Measurements from ENCODE around the gene INAFM2. TPM values are rescaled to one million over a fixed set of nuclear protein-coding genes. Genes with fewer than 3 reads are reported as not detected.

INAFM2 gene
- total RNA-seq, 3 donors from 2014 or later: 15.6 to 120 (median 21.1) TPM

- Histone ChIP-seq H3K36me3 (ENCODE audit: low read depth) (no peaks in the 10 kb centered on the region), H3K9me3 (no peaks in the 10 kb centered on the region), H3K4me1 (ENCODE audit: low read depth) (peaks cover 82% of the 10 kb centered on the region), H3K4me3 (no peak overlapping the region)
- no peak for ATAC-seq
- no peak for DNase-seq
- intact Hi-C loops (cut with DNase I, micrococcal nuclease): no loop called here
- TF ChIP-seq, protein P1, sequence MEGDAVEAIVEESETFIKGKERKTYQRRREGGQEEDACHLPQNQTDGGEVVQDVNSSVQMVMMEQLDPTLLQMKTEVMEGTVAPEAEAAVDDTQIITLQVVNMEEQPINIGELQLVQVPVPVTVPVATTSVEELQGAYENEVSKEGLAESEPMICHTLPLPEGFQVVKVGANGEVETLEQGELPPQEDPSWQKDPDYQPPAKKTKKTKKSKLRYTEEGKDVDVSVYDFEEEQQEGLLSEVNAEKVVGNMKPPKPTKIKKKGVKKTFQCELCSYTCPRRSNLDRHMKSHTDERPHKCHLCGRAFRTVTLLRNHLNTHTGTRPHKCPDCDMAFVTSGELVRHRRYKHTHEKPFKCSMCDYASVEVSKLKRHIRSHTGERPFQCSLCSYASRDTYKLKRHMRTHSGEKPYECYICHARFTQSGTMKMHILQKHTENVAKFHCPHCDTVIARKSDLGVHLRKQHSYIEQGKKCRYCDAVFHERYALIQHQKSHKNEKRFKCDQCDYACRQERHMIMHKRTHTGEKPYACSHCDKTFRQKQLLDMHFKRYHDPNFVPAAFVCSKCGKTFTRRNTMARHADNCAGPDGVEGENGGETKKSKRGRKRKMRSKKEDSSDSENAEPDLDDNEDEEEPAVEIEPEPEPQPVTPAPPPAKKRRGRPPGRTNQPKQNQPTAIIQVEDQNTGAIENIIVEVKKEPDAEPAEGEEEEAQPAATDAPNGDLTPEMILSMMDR (IDR thresholded peaks at IDR 0.05): no peak
These were observed 20.7 kb downstream of the INAFM2 start for GRCh38 chr15:40344217-40344616.

DNA sequence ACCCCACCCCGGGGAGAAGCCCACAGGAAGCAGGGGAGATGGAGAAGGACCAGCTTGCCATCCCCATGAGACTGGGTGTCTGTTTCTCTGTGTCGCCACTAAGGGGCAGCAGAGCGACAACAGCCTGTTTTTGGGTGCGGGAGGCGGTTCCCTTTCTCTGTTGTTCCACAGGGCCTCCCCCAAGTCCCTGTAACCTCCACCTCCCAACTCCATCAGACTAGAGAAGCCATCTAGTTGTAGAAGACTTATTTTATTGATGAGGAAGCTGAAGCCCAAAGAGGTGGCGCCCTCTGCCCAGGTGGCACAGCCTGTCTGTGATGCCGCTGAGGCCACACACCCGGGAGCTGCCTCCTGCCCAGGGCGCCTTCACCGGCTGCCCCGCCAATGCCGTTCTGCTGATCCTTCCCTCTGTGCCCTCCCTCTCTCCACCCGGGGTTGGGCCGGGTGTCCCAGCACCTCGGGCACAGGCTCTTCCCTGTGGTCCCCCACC is 21.2 kb downstream of the INAFM2 start:
- intact Hi-C loops (cut with DNase I, micrococcal nuclease): no loop called here

DNA sequence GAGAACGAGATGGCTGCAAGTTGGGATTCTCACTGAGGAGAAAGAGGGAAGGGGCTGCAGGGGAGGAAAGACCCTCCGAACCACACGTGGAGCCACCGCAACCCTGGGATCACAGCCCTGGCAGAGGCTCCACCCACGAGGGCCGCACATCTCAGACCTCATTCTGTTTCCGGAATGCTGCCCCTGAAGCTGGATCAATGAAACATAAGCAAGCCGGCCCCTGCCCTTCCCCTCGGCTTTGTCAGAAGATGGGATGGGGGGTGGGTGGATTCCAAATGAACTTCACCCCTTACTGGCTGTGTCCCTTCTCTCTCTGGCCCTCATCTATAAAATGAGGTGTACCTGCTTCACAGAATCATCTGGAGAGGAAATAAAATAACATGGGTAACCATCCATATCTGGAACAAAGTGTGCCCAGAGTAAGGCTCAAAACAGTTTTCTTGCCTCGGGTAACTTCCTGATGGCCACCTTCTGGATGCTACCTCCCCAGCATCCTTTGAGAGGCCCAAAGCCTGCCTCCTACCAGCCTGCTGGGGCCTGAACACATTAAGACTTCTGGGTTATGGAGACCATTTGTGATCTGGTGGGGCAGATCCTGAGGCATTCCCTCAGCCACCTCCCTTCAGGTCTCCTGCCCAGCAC is 21.9 kb downstream of the INAFM2 start:
- peaks cover 72% of the 10 kb centered on the region for H3K4me1 ChIP-seq (ENCODE audit: low read depth)
- no peaks in the 10 kb centered on the region for H3K36me3 ChIP-seq (ENCODE audit: low read depth)
- no peaks in the 10 kb centered on the region for H3K9me3 ChIP-seq
- intact Hi-C loops (cut with DNase I, micrococcal nuclease): no loop called here
- TF ChIP-seq, protein P1 (IDR thresholded peaks at IDR 0.05): no peak
- no peak overlapping the region for H3K4me3 ChIP-seq
- peak in 1 of 3 donors; percentile 54 for DNase-seq
- no peak for ATAC-seq

More for the DNA sequence above, 21.2 kb downstream of the INAFM2 start:
- peak; percentile 78 to 85 (median 79) for DNase-seq
- Histone ChIP-seq H3K36me3 (ENCODE audit: low read depth) (no peaks in the 10 kb centered on the region), H3K4me3 (no peak overlapping the region), H3K4me1 (ENCODE audit: low read depth) (peaks cover 78% of the 10 kb centered on the region), H3K9me3 (no peaks in the 10 kb centered on the region)
- TF ChIP-seq, protein P1 (IDR thresholded peaks at IDR 0.05): peak; percentile 67
- ATAC-seq: peak; percentile 39

DNA sequence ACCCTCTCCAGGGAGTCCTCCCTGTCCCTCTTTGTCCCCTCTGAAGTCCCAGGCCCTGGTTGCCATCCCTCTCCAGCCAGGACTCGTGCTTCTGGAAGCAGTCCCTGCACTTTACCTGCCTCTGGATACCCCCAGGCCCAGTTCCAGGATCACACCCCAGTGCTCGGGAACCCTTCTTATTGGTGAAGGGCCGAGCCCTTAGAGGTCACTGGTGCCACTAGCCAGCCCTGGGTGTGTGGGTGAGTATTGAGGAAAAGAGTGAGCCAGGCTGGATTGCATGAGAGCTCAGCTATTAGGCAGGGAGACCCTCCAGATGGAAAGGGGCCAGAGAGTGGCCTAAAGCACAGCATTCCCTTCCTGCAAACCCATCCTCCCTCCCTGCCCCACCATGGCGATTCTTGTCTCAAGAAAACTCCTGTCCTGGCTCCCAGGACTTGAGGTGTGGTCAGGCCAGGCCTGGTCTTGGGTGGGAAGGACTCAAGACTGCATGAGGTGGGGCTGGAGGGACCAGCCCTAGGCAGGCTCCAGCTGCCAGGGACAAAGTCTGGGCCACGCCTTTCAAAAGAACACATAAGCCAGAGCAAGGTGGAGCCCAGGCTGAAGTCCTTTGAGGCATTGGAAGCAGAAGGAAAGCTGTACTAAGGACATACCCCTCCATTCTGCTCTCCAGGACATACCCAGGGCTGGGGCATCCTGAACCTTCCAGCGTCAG is 22.5 kb downstream of the INAFM2 start:
- Histone ChIP-seq H3K9me3 (no peaks in the 10 kb centered on the region), H3K4me3 (no peak overlapping the region), H3K4me1 (ENCODE audit: low read depth) (peaks cover 65% of the 10 kb centered on the region), H3K36me3 (ENCODE audit: low read depth) (no peaks in the 10 kb centered on the region)
- ATAC-seq (peak; percentile 58), DNase-seq (peak; percentile 86 to 91 (median 88))
- intact Hi-C loops (cut with DNase I, micrococcal nuclease): no loop called here
- TF ChIP-seq, protein P1 (IDR thresholded peaks at IDR 0.05): no peak

- TF ChIP-seq, protein P1 (IDR thresholded peaks at IDR 0.05): no peak
These were observed 23.4 kb downstream of the INAFM2 start for GRCh38 chr15:40346579-40347558.

More at GRCh38 chr15:40346579-40347558, 23.4 kb downstream of the INAFM2 start:
- no peak for ATAC-seq
- intact Hi-C loops (cut with DNase I, micrococcal nuclease): no loop called here
- H3K36me3 ChIP-seq (ENCODE audit: low read depth): no peaks in the 10 kb centered on the region
- peak in 1 of 3 donors; percentile 44 for DNase-seq
- no peaks in the 10 kb centered on the region for H3K9me3 ChIP-seq
- H3K4me3 ChIP-seq: no peak overlapping the region
- peaks cover 56% of the 10 kb centered on the region for H3K4me1 ChIP-seq (ENCODE audit: low read depth)

Measured in mucosa of descending colon (tissue), 3 donors.